Right cardiac atrium (tissue), 5 donors: Measurements from ENCODE around the gene SLC15A5. TPM values are rescaled to one million over a fixed set of nuclear protein-coding genes. Genes with fewer than 3 reads are reported as not detected.

Source experiments
- ATAC-seq, 2 donors: fragments of 200-7000 bp; cut with Tn5 transposase; one replicate each; pipeline versions ENCODE4 v1.8.0 to v1.9.1; 2020; ENCODE audit warnings: moderate library complexity in 2 of 2, mild to moderate bottlenecking in 1 of 2
- DNase-seq, 3 donors: peaks; one replicate each; pipeline ENCODE4 v3.0.0-alpha.2; 2020
- H3K27ac ChIP-seq: one replicate; pipeline ENCODE4 v1.5.1; 2013; ENCODE audit warnings: mild to moderate bottlenecking, low read length, control low read depth, moderate library complexity
- H3K27me3 ChIP-seq: one replicate; pipeline ENCODE4 v1.6.1; 2013; ENCODE audit not compliant: control insufficient read depth, insufficient read depth
- H3K4me1 ChIP-seq: one replicate; pipeline ENCODE4 v1.6.1; 2013; ENCODE audit warnings: low read length; ENCODE audit not compliant: control insufficient read depth, insufficient read depth
- H3K4me3 ChIP-seq: one replicate; pipeline ENCODE4 v1.5.1; 2013; ENCODE audit warnings: low read length, control low read depth
- H3K9me3 ChIP-seq: one replicate; pipeline ENCODE4 v1.6.1; 2013; ENCODE audit warnings: low read length; ENCODE audit not compliant: control insufficient read depth
- WGBS: extraction: QIAGEN DNeasy Blood & Tissue Kit; methylation state at CpG from one replicate; pipeline ENCODE4 v1.1.7; 2013; 5-methylcytosine and 5-hydroxymethylcytosine counted together
- intact Hi-C, 4 donors: fragments of 100-400 bp; cut with DNase I; formaldehyde crosslinking; loops; one replicate each; pipeline versions ENCODE4 v1.11.0 to v1.14.0; 2022 to 2023
- polyA plus RNA-seq: library from polyadenylated mRNA; stranded (reverse); fragments of 200-250 nt; gene quantifications from one replicate; pipeline ENCODE4 v1.2.3, GENCODE V29; 2013
- total RNA-seq, 4 donors: library from RNA; stranded (reverse); fragmentation: NEBNext Ultra II Directional; extraction: Animal tissue kit (Norgen Biotek cat#: 25700); gene quantifications; one replicate each; pipeline ENCODE4 v1.2.1, GENCODE V29; 2021
- donor health status: healthy with polysubstance abuse.
- donor health status: DM: no; HTN: yes; CAD: no.
- donor health status: DM: no; HTN: no; CAD: no.
- donor health status: DM: no; HTN: yes; CAD: no; lungs with severe emphysema.
- donor health status: DM: yes; HTN: yes; CAD: no.

Gene SLC15A5
- total and polyA plus RNA-seq, 5 donors, result not detected

DNA sequence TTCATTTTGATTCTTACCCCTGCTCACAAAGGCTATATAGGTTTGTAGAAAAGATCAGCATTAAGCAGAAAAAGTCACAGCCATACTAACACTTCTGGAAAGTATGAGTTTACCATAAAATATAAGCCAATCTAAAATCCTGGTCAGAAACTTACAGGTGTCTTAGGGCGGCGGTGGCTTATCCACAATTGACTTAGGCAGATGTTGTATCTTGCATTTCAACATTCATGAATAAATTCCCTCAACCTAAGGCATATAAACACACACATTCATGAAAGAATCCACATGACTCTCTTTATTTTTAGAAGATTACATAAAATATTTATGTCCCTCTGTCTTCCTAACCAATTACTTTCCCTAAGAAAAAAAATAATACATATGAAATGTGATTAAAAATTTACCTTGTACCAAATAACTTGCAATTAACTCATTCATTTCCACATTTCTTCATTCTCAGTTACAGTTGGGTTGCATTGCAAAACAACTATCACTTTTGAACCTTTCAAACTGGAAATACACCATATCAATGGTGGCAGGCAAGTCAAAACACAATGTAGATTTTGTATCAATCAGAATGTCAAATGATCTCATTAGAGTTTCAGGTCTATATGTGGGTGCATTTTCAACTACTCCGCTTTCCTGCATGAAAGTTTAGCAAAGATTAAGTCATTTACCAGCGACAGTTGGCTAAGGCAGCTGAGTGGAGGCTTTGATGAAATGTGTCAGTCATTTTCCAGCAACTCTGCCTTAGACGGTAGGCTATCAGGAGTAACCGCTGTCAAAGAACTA, 124.4 kb downstream of the SLC15A5 start:
- ATAC-seq (no peak), DNase-seq (no peak)
- Histone ChIP-seq H3K4me1 (no peaks in the 10 kb centered on the region), H3K9me3 (no peaks in the 10 kb centered on the region), H3K27me3 (no peaks in the 10 kb centered on the region), H3K27ac (no peak overlapping the region), H3K4me3 (no peak overlapping the region)
- 85% methylated on average over 6 of the region's 6 CpGs for WGBS
- intact Hi-C loops, result no loop called here

DNA sequence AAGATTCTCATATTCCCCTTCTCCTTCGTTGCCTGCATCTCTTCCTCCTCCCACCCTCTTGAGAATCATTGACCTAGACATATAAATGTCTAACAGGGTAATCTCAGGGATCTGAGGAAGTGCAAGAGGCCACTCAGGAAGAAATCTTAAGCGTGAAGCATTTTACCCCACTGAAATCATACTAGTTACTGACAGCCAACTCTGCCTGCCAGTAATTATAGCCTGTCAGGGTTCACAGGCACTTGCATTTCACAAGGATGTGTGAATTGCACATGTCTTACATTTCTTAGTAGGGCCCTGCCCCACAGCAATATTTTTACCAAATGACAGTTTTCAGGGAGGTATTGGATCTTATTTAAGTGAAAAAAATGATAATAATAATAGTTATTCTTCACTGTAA, 127.2 kb downstream of the SLC15A5 start:
- Histone ChIP-seq H3K9me3 (no peaks in the 10 kb centered on the region), H3K27ac (no peak overlapping the region), H3K4me3 (no peak overlapping the region), H3K4me1 (no peaks in the 10 kb centered on the region), H3K27me3 (no peaks in the 10 kb centered on the region)
- DNase-seq (no peak), ATAC-seq (no peak)
- WGBS, result 14% methylated on average over 2 of the region's 2 CpGs
- intact Hi-C loops, result no loop called here

DNA sequence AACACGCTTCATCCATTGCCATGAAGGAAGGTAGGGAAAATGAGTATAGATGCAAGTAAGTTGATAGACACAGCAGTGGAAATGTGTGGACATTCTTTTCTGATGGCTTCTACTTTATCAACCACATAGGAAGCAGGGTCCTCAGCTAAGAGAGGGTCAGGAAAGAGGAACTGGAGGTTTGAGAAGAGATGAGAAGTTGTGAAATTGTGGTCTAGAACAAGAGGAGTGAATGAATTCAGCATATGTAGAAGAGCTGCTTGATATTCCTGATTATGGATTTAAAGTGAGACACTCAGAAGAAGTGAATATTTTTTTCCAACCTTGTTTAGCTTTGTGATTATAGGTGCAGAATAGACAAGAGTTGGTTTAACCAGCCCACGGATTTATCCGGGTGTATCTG, 128.5 kb downstream of the SLC15A5 start:
- Histone ChIP-seq H3K27ac (no peak overlapping the region), H3K27me3 (no peaks in the 10 kb centered on the region), H3K4me3 (no peak overlapping the region), H3K4me1 (no peaks in the 10 kb centered on the region), H3K9me3 (no peaks in the 10 kb centered on the region)
- ATAC-seq (no peak), DNase-seq (no peak)
- 90% methylated on average over 3 of the region's 3 CpGs for WGBS
- intact Hi-C loops, result no loop called here

Other genes with a start within 250 kb of the SLC15A5 start
- gene MGST1, start 70.0 kb upstream of the SLC15A5 start, total RNA-seq, result 100 to 1,000 TPM in 1 of 4 donors, 10 to 100 TPM in 3; 19.9 to 115 (median 69.7) TPM
- gene MGST1, start 70.0 kb upstream of the SLC15A5 start, polyA plus RNA-seq, result 149 TPM